G401.6 (cell line): ENCODE results near the gene TEP1.
"Not testable (repeated sequence)": the region's sequence is repeated elsewhere in the genome, so short reads cannot be mapped to it uniquely, and the experiment has no call there.

Experiments
- FAIRE-seq: peaks from 2 replicates; lab custom pipeline; 2012; peaks lifted over from hg19 to GRCh38; lab: Jason Lieb, UNC

Gene TEP1

DNA sequence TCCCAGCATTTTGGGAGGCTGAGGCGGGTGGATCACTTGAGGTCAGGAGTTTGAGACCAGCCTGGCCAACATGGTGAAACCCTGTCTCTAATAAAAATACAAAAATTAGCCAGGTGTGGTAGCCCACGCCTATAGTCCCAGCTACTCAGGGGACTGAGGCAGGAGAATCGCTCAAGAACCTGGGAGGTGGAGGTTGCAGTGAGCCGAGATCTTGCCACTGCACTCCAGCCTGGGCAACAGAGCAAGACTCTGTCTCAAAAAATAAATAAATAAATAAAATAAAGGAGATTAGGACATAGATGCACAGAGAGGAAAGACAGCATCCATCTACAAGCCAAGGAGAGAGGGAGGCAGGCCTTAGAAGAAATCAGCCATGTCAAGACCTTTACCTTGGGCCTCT is 72.3 kb downstream of the TEP1 start:
- not testable (repeated sequence) for FAIRE-seq

GRCh38 chr14:20334017-20334416 is 79.3 kb downstream of the TEP1 start:
- no peak for FAIRE-seq

DNA sequence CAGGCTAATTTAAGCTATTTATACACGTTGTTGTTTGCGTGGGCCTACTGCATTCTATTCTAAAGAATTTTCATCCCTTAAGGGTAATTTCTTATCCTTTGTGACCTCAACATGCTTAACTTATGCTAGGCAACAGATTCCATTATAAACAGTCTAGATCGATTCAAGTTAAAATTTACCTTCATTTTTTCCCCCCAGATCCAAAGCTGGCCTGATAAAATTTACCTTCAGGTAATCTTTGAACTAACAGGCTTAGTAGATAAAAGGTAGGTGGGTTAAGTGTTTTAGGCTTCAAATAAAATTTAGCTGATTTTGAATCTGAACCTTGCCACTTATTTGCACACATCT is 79.8 kb downstream of the TEP1 start:
- no peak for FAIRE-seq

- peak; percentile 99 for FAIRE-seq
Measured at GRCh38 chr14:20332788-20333493, 80.4 kb downstream of the TEP1 start, which contains the start of gene CCNB1IP1. Gene CCNB1IP1 (minus strand): TSS chr14:20333279. CDS start chr14:20316523, 16,756 bp downstream.

GRCh38 chr14:20332431-20332787 is 80.9 kb downstream of the TEP1 start:
- no peak for FAIRE-seq

GRCh38 chr14:20331053-20331613 is 82.2 kb downstream of the TEP1 start:
- no peak for FAIRE-seq

- FAIRE-seq = no peak
Measured at GRCh38 chr14:20329355-20329754, 83.9 kb downstream of the TEP1 start.

DNA sequence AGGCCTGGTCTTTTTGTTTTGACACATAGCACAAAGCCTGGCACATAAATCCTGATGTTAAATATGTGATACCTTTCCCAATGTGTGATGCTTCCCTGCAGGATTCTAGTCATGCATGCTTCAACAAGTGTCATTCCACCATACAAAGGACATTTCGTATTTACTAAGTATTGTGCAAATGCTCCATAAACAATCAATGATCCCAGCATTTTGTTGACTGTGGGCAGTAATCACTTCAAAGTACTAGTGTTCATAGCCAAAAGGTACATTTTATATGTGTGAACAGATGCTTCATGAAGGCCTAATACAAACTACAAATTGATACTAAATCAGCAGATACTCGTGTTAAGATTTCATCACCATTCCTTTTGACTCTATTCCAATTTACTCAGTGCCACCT is 84.6 kb downstream of the TEP1 start:
- no peak for FAIRE-seq

DNA sequence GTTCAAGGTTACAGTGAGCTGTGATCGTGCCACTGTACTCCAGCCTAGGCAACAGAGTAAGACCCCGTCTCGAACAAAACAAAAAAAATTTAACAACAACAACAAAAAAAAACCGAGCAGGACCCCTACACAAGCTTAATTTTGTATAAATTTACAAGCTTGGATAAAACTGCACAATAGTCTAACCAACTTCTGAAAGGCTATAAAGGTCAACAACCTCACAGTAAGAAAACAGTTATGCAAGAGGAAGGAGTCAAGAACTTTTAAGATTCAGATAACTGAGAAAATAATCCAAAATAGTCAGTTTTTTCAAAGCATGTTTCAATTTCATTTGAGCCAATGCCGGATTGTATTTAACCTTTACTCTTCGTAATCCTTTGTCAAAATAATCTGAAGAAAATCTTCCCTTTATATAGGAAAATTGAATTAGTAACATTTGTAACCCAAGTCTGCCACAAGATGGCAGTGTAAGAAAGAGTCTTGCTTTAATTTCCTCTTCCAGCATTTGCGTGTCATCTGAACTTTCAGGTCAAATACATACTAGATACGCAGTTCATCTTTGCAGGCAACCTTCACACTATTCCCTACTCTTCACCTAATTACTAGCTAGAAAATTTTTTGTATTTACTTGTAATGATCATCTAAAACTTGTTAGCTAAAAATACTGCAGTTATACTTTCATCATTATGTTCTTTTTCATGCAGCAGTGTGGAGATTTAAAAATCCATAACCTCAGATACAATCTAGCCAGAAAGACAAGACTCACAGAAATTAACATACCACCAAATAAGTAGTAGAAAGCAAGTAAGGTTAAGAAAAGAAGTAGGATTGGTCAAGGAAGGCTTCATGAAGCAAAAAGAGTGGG is 86.1 kb downstream of the TEP1 start:
- FAIRE-seq = peak; percentile 97

DNA sequence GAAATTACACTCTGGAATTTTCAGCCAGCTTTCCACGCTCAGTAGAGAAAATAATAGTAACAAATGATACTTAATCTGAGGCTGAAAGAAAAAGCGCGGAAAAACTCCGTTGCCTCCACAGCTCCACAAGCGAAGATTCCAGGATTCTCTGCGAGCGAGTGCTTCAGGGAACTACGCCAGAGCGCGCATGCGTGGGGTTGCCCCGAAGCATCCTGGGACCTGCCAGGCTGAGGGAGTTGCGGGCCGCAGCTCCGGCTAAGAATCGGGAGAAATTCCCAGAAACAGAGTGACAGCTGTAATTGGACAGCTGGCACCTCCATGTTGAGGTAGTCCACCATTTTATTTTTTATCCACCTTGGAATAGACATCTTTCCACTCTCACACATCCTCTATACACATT is 95.6 kb downstream of the TEP1 start:
- no peak for FAIRE-seq
